Hematopoietic multipotent progenitor cell treated with erythropoietin and hydrocortisone succinate and interleukin-3 and kit ligand, for 8 days (in vitro differentiated cells): ENCODE data around the gene PDE10A.

Experiments
- DNase-seq: peaks from one replicate; pipeline ENCODE4 v3.0.0-alpha.2; 2015

PDE10A gene

DNA sequence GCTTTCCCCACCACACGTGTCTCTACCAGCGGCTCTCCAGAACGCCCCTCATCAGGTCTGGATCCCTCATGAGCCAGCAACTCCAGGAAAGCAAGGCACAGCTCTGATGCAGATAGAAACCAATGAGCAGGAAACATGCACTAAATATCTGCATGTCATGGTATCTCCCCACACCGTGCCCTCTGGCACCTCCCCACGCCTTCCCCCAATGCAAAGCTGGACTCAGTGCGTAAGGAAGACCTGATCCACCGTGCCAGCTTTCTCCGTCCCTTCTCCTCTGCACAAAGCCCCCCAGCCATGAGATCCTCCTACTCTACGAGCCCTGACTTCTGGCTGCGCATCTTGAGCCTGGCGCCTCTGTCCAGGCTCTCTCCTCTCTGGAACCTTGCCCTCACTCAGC, 9.4 kb downstream of the PDE10A start:
- DNase-seq, result no peak

DNA sequence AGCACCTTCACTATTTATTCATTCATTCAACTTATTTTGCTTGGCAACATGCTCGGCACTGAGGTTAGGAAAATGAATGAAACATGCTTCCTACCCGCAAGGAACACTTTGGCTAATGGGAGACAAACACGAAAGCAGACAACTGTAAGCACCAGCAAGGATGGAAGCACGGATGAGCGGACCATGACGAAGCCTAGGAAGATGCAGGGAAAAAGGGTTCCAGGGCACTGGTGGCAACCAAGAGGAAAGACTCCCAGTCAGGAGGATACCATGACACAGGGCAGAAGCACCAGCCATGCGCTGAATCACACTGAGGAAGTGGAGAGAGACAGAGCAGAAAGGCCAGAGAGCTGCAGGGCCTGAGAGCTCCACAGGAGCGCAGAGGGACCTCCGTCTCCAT, 9.8 kb downstream of the PDE10A start:
- DNase-seq, result no peak

DNA sequence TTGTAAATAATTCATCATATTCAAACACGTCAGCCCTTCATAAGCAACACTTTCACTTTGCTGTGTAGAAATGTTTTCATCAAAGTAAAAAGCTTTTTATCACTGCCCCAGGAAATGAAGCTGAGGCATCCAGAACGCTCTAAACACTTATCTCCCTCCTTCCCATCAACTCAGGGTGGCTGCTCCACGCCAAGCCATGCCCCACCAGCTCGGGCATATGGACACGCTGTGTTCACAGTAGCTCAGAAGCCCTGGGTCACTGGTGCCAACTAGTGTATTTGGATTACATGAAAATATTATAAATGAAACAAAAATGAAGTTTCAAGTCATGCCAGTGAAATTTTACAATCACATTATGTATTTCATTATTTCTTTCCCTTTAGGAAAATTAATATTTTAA, 10.3 kb downstream of the PDE10A start:
- DNase-seq, result no peak

DNA sequence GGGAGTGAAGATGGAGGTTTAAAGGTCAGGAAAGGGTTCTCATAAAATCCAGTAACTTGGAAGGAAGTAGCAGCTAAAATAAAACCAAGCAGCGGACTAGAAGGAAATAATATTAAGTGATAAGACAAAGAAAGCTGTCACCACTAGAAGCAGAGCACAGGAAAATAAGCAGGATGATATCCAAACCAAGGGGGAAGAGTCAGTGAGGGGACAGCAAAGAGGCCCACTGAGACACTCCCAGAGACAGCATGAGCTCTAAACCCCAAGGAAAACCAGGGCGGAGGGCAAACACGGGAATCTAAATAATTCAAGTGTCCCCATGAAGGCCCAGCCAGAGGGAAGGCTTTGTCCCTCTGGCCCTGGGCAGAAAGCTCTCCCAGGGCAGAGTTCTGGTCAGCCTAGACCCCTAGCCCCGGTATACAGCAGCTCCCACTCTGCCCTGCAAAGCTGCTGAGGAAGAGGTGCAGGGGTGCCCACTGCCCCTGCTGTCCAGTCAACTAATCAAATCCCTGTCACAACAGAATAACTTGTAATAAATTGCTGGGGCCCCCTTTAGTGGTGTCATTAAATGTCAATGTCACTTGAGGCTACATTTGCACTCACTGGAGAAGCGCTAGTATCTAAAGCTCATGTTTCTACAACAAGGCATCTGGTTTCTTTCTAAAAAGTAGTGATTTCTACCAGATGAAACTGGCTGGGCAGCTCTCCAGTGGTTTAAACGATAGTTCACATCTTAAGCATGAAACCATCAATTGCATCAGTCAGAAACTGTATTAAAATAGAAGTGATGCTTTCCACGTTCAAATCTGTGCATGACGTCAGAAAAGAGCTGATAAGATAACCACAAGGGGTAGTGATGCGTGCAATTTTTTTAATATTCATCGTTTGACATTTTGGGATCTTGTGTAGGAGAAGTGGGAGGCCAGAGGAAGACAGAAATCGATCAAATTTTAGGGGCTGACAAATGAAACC, 13.6 kb downstream of the PDE10A start:
- no peak for DNase-seq

DNA sequence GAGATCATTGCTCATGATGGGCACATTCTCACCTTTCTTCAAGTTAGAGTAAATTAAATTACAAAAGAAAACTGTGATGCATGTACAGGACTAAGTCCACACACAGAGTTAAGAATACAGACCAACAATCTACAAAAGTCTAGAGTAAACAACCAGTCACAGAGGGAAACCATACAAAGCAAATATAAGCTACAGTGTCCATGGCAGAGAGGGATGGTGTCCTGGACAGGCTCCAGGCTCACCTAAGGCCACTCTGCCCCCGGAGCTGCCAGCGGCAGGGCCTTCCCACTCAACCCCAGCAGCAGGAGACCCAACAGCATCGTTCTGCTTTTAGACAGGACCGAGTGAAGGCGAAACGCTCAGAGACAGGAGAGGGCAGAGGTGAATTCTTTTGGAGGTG, 16.0 kb downstream of the PDE10A start:
- DNase-seq, result no peak

DNA sequence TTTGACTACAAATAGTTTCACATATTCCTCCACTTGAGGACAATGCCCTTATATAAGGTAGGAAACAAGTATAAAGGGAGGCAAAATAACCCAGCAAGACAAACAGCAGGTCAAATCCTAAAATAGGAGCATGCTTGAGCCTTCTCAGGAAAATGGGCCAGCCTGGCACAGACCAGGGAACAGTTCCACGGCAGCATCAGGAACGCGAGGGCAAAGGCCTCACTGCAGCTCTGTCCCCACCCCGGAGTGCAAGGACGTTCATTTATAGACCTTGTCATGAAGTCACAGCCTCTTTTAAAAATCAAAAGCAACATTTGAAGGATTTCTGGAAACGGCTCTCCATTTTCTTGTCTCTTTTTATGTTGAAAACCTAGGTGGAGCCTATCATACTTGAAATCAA, 17.1 kb downstream of the PDE10A start:
- no peak for DNase-seq

DNA sequence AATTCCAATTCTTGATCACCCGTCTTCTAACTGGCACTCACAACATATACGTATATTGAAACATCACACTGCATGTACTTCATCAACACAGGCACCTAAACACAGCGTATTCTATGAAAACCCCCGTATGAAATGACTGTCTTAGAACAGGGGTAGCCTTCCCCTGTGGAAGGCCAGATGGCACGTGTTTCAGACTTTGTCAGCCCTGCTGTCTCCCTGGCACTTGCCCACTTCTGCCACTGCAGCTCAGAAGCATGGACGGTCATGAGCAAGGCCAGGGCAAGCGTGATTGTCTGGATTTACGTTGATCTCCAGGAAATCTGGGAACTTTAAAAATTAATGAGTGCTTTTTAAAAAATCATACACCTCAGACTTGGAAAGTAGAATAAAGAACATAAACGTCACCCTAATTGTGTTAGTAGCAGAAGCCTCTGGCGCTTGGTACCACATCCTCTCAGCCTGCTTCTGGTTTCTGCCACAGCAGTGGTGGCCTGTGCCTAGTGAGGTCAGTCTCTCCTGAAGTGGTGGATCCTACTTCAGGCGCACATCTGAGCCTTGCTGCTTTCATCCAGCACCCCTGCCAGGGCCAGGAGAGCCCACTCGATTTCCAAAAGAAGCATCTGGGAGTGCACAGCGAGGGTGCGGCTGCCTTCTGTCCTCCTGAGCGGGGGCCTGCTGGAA, 18.3 kb downstream of the PDE10A start:
- no peak for DNase-seq

DNA sequence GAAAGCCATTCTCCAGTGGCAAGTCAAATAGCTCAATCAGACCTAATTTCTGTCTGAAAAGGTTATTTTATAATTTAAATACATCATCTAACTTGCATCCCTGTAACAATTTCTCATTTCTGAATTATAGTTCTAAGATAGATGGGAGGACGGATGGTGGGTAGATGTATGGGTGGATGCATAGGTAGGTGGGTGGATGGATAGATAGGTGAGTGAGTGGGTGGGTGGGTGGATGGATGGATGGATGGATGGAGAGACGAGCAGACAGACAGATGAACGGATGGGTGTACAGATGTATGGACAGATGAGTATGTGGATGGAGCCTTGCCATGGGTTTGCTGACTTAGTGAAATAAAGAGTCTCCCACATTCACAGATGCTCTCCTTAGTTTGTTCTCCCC, 20.0 kb downstream of the PDE10A start:
- DNase-seq, result no peak

DNA sequence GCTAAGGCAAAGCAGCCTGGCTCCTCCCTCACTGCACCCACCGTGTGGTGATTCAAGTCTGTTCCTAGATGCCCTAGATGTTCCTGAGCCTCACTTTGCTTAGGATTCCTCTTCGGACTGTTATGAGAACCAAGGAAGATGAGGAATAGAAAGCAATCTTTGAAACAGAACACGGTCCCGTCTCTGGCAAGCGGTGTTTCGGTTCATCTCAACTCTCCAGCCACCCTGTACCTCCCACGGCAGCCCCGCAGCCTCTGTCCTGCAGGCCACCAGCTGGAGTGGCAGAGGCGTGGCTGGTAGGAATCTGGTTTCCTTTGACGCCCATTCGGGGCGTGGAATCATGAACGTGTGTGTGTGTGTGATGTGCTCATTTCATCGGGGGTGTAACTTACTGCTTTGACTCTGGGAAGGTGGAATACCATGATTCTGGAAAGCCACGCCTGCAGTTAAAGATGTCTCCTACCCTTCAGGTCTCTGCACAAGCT, 21.3 kb downstream of the PDE10A start:
- no peak for DNase-seq

DNA sequence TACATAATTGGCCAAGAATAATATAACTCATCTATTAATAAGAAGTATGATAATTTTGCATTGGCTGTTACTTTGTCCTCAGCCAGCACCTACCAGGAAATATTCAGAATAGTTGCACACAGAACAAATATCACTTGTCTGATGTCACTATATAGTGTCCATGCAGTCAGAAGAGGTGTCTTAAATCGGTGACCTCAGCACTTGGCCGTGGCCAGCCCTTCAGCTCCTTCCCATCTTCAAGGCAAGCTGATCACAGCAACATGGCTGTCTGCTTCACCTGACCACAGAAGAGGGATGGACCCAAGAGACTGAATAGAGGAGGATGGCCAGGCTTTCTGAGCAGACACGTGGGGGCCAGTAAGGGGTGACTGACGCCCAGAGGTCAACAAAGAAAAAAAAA, 22.2 kb downstream of the PDE10A start:
- DNase-seq, result no peak

DNA sequence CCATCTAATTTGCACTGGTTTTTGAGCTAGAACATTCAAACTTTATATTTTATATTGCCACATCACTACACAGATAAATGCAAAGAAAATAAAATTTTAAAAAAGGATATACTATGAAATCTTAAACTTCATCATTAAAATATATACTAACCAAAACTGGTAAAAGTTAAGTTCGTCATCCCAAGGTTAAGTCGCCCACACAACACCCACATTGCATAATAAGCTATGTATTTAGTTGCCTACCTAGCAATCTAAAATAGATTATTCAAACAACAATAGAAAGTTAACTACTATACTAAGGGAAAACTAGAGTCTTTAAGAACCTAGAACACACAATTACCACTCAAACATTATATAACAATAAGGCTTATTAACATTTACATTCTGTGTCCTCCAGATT, 24.5 kb downstream of the PDE10A start:
- DNase-seq, result no peak

DNA sequence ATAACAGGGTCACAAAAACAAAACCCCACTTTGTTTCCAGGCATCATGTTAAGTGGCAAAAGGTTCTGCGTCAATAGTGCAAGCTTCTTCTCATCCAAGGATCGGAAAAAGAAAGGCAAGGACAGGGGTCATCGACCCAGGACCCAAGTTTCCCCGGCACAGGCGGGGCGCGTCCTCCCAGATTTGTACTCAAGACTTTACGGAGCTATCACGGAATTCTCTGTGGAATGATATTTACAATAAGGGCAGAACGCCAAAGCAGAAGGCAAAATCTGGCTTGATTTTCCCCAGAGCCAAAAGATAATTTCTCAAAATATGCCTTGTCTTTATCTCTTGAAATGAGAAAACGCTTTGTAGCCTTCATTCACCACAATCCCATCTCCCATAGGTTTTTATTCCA, 25.5 kb downstream of the PDE10A start:
- no peak for DNase-seq

DNA sequence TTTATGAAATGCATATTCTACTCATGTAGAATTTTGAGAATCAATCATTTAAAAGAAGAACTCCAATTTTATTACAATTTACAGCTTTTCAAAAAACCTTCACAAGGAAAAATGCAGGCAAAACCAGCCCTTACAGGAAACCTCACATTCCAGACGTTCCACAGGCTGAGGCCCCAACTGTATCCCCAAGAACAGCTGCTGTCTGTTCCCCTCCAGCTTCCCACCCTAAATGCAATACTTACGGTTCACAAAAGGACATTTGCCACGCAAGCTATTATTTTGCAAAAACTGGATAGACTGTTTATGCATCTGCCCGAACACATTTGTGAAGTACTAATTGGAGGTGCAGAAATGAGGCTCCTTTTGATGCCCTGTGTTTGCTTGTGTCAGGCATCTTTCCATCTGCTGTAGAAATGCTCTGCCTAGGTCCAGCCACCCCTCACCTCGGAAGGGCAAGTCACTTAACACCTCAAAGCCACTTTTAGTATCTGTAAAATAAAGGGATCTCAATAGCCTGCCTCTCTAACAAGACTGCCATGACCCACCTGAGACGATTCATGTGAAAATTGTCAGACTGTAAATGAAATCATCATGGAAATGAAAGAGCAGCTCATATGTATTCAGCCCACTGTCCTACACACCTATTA, 26.5 kb downstream of the PDE10A start:
- DNase-seq, result no peak

DNA sequence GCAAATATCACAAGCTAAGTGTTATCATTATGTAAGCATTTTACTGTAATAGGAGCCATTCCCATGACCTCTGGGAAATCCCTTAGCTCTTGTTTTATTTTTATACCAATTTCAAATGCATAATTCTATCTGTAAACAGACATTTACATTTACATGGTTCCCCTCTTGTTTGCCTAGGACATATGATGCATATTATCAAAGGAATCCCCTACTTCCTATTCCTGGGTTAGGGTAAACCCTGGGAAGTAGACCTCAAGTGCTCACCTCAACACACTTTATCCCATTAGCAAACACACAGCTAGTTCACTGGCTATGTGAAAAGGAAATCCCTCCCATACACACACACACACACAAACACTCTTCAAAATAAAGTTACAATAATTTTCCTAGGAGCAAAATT, 27.1 kb downstream of the PDE10A start:
- no peak for DNase-seq

DNA sequence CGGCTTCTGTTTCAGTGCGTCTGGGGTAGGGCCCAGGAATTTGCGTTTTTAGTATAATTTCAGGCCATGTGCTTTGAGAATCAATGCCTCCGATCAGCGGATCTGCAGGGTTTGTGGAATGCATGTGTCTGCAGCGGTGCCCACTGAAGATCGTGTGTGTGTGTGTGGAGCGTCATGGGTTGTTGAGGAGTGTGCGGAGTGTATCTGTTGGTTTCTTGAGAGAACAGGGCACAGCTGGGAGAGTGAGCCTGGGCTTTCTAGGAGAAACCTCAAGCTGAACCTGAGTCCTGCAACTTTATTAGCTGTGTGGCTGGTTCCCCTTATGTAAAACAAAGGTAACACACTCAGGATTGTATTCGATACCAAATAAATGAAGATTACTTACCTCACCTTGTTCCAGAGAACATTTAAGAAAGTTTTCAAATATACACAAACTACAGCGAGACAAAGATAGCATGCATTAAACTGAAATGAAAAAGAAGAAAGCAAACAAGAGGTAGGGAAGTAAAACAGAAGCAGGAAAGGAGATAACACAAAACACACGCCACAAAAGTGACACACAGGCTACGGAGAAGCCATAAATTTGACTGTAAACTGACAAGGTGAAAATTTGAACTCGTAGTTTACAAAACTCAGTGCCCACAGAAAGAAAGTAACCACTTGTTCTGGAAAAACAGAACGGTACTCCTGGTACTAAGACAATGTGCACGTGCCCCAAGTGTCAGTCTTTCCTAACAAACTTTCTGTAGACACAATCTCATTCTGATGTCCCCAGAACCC, 28.8 kb downstream of the PDE10A start:
- DNase-seq, result no peak

DNA sequence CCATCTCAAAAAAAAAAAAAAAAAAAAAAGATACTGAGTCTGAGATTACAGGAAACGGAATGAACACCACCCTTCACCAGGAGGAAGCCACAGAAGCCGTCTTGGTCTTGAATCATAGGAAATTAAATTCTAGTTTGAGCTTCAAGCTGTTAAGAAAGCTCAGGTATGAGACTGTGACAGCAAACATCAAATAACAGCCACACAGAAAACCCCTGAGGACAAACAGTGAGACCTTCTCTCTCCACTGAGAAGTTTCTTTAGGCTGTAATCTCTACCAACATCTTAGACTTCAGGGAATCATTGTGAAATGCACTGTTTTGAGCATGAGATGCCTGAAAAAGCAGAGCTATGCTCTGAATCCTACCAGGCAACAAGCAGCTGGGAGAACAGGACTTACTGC, 30.8 kb downstream of the PDE10A start:
- DNase-seq, result no peak

DNA sequence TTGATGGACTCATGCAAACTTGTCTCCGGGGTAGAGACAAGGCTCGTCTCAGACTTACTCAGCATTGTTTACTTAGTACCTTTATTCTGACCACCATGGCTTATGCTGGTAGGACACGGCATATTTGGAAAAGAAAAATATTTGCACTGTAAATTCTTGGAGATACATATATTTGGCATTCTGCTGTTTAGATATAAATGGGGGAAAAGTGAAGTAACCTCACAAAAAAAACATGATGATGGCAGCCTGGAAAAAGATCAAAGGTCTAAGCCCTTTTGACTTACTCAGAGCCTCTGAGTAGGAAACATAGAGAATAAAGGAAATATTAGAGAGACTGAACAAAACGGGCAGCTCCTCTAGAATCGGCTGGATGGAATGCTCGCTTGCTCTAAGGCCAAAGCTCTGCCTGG, 32.5 kb downstream of the PDE10A start:
- no peak for DNase-seq

DNA sequence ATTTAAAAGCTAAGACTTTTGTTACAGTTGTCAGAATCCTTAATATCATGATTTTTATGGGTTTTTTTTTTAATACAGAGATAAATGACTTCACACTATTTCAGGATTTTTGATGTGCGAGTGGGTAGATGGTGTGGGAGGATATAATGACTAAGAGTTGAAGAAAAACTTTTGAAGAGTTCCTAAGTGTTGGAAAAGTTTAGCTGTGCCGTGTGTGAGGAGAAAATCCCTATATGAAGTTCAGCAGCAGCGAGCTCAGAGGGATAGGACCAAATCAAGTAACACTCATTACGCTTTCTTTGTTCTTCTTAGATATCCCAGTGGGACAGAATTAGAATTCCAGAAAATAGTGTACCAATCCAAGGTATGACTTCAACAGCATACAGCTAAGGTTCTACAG, 34.1 kb downstream of the PDE10A start:
- no peak for DNase-seq

DNA sequence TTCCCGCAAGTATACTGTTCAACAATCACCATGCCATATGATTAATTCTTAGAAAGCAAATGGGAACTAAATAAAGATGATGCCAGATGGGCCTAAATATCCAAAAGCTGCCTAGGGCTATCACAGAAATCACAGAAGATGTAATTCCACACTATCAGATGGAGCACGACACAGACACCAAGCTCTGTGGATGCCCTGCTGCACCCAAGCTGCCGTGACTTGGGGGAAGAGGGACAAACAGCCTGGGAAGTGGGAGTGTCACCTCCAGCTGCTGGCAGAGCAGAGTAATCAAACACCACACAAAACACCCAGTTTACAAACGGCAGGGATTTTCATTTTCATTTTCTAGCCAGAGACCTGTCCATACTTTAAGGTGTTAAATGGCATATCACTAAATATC, 35.7 kb downstream of the PDE10A start:
- no peak for DNase-seq

DNA sequence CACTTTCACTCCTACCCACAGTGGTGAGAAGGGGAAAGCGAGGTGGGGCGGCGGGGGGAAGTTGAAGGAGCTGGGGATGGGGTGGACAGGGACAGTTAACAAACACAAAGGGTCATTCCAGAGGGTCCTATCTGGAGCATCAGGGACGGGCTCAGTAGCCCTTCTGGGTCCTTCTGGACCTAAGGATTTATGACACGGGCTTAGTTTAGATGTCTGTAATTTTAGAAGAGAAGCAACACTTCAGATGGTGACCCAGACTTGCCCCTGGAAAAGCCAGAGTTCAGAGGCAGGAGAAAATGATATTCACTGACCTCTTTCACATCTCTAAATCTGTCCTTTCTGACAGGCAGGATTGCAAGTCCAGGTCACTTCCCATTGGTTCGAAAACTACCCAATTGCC, 36.3 kb downstream of the PDE10A start:
- no peak for DNase-seq

DNA sequence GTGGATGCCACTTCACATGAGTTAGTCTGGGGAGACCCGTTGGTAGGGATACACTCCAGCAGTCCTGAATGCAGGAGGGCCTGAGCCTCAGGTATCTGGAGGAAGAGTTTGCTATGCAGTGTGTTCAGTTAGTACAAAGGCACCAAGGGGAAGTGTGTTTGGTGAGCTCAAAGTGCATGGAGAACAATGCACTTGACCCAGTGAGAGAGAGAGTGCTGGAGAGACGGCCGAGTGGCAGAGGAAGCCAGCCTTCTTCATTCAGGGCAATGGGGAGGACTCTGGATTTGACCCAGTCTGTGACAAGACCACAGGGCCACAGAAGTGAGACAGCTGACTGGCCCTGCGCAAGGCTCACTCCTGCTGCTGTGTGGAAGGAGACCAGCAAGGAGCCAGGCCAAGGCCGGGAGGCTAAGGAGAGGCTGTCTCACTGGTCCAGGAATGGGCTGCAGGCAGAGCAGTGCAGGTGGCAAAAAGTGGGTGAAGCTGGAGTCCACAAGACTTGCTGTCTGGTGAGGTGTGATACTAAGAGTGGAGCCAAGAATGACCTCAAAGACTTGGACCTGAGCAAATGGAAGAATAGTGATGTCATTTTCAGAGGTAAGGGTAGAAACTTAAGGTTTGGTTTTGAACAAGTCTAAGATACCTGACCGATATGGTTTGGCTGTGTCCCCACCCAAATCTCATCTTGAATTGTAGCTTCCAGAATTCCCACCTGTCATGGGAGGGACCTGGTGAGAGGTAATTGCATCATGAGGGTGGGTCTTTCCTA, 38.0 kb downstream of the PDE10A start:
- no peak for DNase-seq

DNA sequence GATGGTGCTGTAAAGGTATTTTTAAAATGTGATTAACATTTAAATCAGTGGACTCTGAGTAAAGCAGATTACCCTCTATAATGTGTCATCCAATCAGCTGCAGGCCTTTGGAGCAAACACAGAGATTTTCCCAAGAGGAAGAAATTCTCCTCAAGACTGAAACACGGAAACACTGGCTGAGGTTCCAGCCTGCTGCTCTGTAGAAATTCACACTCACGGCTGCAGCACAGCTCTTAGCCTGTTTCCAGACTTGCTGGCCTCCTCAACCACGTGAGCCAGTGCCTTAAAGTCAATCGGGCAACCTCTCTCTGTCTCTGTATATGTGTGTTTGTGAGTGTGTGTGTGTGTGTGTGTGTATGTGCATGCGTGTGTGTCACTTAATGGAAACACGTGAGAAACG, 41.1 kb downstream of the PDE10A start:
- DNase-seq, result no peak
